Subcutaneous abdominal adipose tissue (tissue), 5 donors: ENCODE results near the gene PTPRM.

ENCODE experiments used
- H3K27ac ChIP-seq: one replicate; pipeline ENCODE4 v1.7.0; 2013; ENCODE audit warnings: low read depth, mild to moderate bottlenecking, inconsistent platforms, low read length, moderate library complexity
- H3K27me3 ChIP-seq, 5 donors: one replicate each; pipeline ENCODE4 v1.7.0; 2013; ENCODE audit warnings: low read length in 5 of 5, inconsistent platforms in 1 of 5; ENCODE audit not compliant: control insufficient read depth in 5 of 5, insufficient read depth in 4 of 5
- H3K36me3 ChIP-seq, 5 donors: one replicate each; pipeline ENCODE4 v1.7.0; 2013; ENCODE audit warnings: low read length in 5 of 5; ENCODE audit not compliant: control insufficient read depth in 5 of 5, insufficient read depth in 5 of 5
- H3K4me1 ChIP-seq, 5 donors: one replicate each; pipeline ENCODE4 v1.7.0; 2013; ENCODE audit warnings: low read length in 5 of 5, mild to moderate bottlenecking in 3 of 5, moderate library complexity in 1 of 5; ENCODE audit not compliant: control insufficient read depth in 5 of 5, insufficient read depth in 5 of 5
- H3K4me3 ChIP-seq, 5 donors: one replicate each; pipeline ENCODE4 v1.7.0; 2013; ENCODE audit warnings: low read length in 5 of 5, low read depth in 1 of 5
- H3K9ac ChIP-seq, 5 donors: one replicate each; pipeline ENCODE4 v1.7.0; 2013; ENCODE audit warnings: low read length in 5 of 5, mild to moderate bottlenecking in 4 of 5, moderate library complexity in 3 of 5
- H3K9me3 ChIP-seq, 5 donors: one replicate each; pipeline ENCODE4 v1.7.0; 2013; ENCODE audit warnings: low read length in 5 of 5; ENCODE audit not compliant: control insufficient read depth in 5 of 5
- donor health status: healthy.
- donor health status: healthy.
- donor health status: healthy.
- donor health status: healthy.
- donor health status: healthy.

PTPRM gene

GRCh38 chr18:8063733-8064132, 496.6 kb downstream of the PTPRM start:
- H3K36me3 ChIP-seq, result no peaks in the 10 kb centered on the region

GRCh38 chr18:8065284-8065683, 498.2 kb downstream of the PTPRM start:
- H3K9me3 ChIP-seq, result no peaks in the 10 kb centered on the region
- no peak overlapping the region for H3K27ac ChIP-seq
- H3K4me1 ChIP-seq, result no peaks in the 10 kb centered on the region
- no peak overlapping the region for H3K4me3 ChIP-seq
- H3K36me3 ChIP-seq, result peaks cover 0 to 7% (median 3%) of the 10 kb centered on the region in 5 donors
- H3K27me3 ChIP-seq, result no peaks in the 10 kb centered on the region
- no peak overlapping the region for H3K9ac ChIP-seq

More at GRCh38 chr18:8063733-8064132, 496.6 kb downstream of the PTPRM start:
- Histone ChIP-seq H3K9me3 (no peaks in the 10 kb centered on the region), H3K27me3 (no peaks in the 10 kb centered on the region), H3K27ac (no peak overlapping the region), H3K4me3 (no peak overlapping the region), H3K9ac (no peak overlapping the region), H3K4me1 (no peaks in the 10 kb centered on the region)

DNA sequence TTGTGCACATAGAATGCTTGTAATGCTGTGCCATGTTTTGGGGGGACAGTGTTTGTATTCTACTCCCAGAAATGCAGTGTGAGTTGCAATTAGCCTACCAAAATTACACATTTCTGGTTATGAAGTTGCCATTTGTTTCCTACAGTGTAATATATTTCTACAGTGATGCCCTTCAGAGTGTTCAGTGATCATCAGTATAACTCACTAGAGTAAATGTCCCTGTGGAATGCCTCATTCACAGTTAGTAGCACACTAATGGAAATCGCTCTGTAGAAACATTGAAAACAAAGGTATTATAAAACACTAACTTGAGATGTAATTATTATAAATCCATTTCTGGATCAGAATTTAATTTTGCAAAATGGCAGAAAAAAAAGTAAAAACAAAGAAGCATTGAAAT, 498.7 kb downstream of the PTPRM start:
- Histone ChIP-seq H3K27me3 (no peaks in the 10 kb centered on the region), H3K27ac (no peak overlapping the region), H3K9ac (no peak overlapping the region), H3K4me1 (no peaks in the 10 kb centered on the region), H3K36me3 (peaks cover under 1 to 7% (median 4%) of the 10 kb centered on the region in 5 donors), H3K4me3 (no peak overlapping the region), H3K9me3 (no peaks in the 10 kb centered on the region)

DNA sequence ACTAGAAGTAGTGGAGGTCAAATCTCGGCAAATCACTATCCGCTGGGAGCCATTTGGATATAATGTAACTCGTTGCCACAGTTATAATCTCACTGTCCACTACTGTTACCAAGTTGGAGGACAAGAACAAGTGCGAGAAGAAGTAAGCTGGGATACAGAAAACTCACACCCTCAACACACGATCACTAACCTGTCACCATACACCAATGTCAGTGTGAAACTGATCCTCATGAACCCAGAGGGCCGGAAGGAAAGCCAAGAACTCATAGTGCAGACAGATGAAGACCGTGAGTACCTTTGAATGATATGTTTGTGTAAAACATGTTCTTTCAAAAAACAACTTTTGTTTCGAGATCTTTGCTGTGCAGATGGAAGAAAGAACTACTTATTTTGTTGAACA, 502.6 kb downstream of the PTPRM start:
- no peak overlapping the region for H3K9ac ChIP-seq
- no peak overlapping the region for H3K4me3 ChIP-seq
- no peaks in the 10 kb centered on the region for H3K9me3 ChIP-seq
- H3K27ac ChIP-seq, result no peak overlapping the region
- H3K36me3 ChIP-seq, result peaks cover 3 to 7% (median 7%) of the 10 kb centered on the region in 5 donors
- H3K4me1 ChIP-seq, result no peaks in the 10 kb centered on the region
- no peaks in the 10 kb centered on the region for H3K27me3 ChIP-seq

DNA sequence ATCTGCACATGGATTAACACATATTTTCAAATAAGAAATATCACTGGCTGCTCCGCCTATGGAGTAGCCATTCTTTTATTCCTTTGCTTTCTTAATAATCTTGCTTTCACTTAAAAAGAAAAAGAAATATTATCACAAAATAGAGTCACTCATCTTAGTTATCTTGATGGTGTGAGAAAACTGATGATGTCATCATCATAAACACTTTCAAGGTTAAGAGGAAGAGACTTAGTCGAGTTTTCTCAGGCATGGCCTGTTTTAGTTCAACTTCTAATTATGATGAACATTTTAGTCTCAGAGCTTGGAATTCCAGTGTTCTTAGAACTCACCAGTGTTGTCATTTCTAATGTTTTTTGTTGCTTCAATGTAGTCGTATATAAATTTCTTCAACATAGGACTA, 506.1 kb downstream of the PTPRM start:
- H3K36me3 ChIP-seq, result peaks cover 3 to 14% (median 7%) of the 10 kb centered on the region in 5 donors
- no peaks in the 10 kb centered on the region for H3K27me3 ChIP-seq
- no peak overlapping the region for H3K4me3 ChIP-seq
- no peaks in the 10 kb centered on the region for H3K9me3 ChIP-seq
- no peak overlapping the region for H3K27ac ChIP-seq
- H3K9ac ChIP-seq, result no peak overlapping the region
- H3K4me1 ChIP-seq, result no peaks in the 10 kb centered on the region

DNA sequence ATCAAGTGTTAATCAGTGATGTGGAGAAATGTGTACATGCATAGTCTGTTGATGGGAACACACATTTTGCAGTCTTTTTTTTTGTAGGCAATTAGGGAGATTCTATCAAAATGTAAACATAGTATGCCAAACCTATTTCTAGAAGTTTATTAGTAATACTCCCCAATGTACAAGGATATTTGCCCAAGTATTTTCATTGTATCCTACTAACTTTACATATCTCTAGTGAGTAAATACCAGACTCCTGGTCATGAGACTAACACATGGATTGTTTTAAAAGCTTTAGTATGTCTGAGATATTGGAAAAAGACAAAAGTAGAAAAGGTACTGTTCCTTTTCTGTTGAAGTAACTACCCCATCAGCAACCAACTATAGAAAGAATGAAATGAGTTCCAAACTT, 513.0 kb downstream of the PTPRM start:
- Histone ChIP-seq H3K27ac (no peak overlapping the region), H3K9me3 (no peaks in the 10 kb centered on the region)

GRCh38 chr18:8081267-8081666, 514.2 kb downstream of the PTPRM start:
- Histone ChIP-seq H3K36me3 (peaks cover 4 to 22% (median 12%) of the 10 kb centered on the region in 5 donors), H3K27me3 (no peaks in the 10 kb centered on the region), H3K27ac (no peak overlapping the region), H3K9me3 (no peaks in the 10 kb centered on the region), H3K4me1 (peaks cover 0 to 3% (median 0%) of the 10 kb centered on the region in 5 donors), H3K4me3 (no peak overlapping the region), H3K9ac (no peak overlapping the region)

More for the DNA sequence above, 513.0 kb downstream of the PTPRM start:
- Histone ChIP-seq H3K9ac (no peak overlapping the region), H3K4me1 (peaks cover 0 to 3% (median 0%) of the 10 kb centered on the region in 5 donors), H3K36me3 (peaks cover 0 to 15% (median 3%) of the 10 kb centered on the region in 5 donors), H3K4me3 (no peak overlapping the region), H3K27me3 (no peaks in the 10 kb centered on the region)

DNA sequence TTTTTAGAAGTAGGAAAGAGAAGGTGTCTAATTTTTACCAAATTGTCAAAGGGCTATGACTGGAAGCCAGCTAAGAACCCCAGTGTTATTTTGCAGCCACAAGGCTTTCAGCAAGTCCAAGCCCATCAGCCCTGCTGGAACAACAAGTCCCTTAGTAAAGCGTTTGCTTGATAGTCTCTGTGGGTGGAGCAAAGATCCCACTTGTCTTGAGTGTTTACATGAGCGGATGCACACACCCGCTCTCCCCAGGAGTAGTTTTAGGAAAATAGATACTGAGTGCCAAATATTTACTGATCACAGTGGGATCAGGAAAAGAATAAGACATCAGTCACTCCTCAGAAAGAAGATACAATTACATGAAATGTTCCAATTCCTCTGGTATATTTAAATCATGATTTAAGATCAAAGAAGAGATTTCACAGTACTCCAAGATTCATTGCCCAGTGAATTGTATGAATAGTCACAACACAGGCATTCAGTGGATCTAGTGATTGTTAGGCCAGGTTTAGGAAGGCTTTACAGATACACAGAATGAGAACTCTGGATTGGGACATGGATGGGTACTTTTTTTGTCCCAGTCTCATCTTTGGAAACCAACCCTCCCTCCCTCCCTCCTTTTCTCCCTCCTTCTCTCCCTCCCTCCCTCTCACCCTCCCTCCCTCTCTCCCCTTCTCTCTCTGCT, 514.9 kb downstream of the PTPRM start:
- Histone ChIP-seq H3K9me3 (no peaks in the 10 kb centered on the region), H3K9ac (no peak overlapping the region), H3K36me3 (peaks cover 4 to 18% (median 12%) of the 10 kb centered on the region in 5 donors), H3K27ac (no peak overlapping the region), H3K4me1 (peaks cover 0 to 3% (median 0%) of the 10 kb centered on the region in 5 donors), H3K27me3 (no peaks in the 10 kb centered on the region), H3K4me3 (no peak overlapping the region)

GRCh38 chr18:8084160-8084559, 517.0 kb downstream of the PTPRM start:
- Histone ChIP-seq H3K27ac (no peak overlapping the region), H3K36me3 (peaks cover 4 to 15% (median 9%) of the 10 kb centered on the region in 5 donors), H3K4me3 (no peak overlapping the region), H3K4me1 (peaks cover 0 to 3% (median 0%) of the 10 kb centered on the region in 5 donors), H3K27me3 (no peaks in the 10 kb centered on the region), H3K9ac (no peak overlapping the region), H3K9me3 (no peaks in the 10 kb centered on the region)

GRCh38 chr18:8088626-8089025, 521.5 kb downstream of the PTPRM start:
- no peak overlapping the region for H3K4me3 ChIP-seq
- peaks cover 0 to 15% (median 10%) of the 10 kb centered on the region in 5 donors for H3K36me3 ChIP-seq
- H3K27ac ChIP-seq, result no peak overlapping the region
- H3K9me3 ChIP-seq, result no peaks in the 10 kb centered on the region
- no peak overlapping the region for H3K9ac ChIP-seq
- no peaks in the 10 kb centered on the region for H3K27me3 ChIP-seq
- peaks cover 0 to 9% (median 7%) of the 10 kb centered on the region in 5 donors for H3K4me1 ChIP-seq
